Pulmonary artery endothelial cell (primary cell): Measurements from ENCODE around the gene AOPEP. TPM values are rescaled to one million over a fixed set of nuclear protein-coding genes. Genes with fewer than 3 reads are reported as not detected.
"Not testable (repeated sequence)": the region's sequence is repeated elsewhere in the genome, so short reads cannot be mapped to it uniquely, and the experiment has no call there.

Experiments
- DNase-seq: peaks from one replicate; pipeline ENCODE4 v3.0.0-alpha.2; 2011; ENCODE audit warnings: low read depth, low spot score
- total RNA-seq: library from RNA; depleted of rRNA; stranded (reverse); fragments of >200 nt; gene quantifications from 2 replicates; pipeline ENCODE4 v1.2.3, GENCODE V29; 2014

AOPEP gene
- total RNA-seq, 1 donor from 2014 or later: 19.2 TPM

GRCh38 chr9:94840738-94841137, 114.2 kb downstream of the AOPEP start:
- DNase-seq: no peak

GRCh38 chr9:94843134-94843533, 116.6 kb downstream of the AOPEP start:
- no peak for DNase-seq

- no peak for DNase-seq
Measured at GRCh38 chr9:94846739-94847138, 120.2 kb downstream of the AOPEP start.

- peak; percentile 52 for DNase-seq
Measured at GRCh38 chr9:94847486-94847885, 121.0 kb downstream of the AOPEP start.

GRCh38 chr9:94848791-94849190, 122.3 kb downstream of the AOPEP start:
- DNase-seq: not testable (repeated sequence)

GRCh38 chr9:94850540-94851434, 124.3 kb downstream of the AOPEP start:
- no peak for DNase-seq

DNA sequence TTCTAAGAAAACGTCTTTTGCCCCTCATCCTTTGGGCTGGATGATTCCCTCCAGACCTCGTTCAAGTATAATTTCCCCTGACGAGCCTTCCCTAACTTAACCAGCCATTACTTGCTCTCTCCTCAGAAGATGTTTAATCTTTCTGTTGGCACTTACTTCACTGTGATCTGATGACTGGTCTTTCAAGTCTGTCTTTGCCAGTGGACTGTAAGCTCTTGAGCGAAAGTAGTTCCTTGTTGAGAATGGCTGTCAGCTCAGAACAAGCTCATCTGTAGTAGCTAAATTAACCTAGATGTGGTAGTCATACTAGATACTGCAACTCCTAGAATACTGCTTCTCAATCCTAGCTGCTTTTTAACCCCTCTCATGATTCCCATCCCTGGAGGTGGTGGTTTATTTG, 125.0 kb downstream of the AOPEP start:
- no peak for DNase-seq

DNA sequence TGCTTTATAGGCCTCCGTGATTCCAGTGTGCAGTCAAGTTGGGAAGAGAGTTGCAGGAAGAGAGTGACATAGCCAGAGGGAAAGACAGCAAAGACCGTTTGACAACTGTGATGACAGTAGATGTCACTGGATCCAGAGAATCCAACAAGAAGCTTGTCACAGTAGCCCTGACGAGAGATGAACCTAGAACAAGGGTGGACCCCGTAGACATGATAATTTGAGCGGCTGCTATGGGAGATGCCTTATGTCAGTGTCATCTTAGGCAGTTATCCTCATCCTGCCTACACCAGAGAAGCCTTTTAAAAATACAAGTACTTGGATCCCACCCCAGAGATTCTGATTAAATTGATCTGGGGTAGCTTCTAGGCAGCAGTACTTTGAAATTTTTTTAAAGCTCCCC, 125.4 kb downstream of the AOPEP start:
- DNase-seq: no peak

GRCh38 chr9:94852373-94852772, 125.9 kb downstream of the AOPEP start:
- no peak for DNase-seq

DNA sequence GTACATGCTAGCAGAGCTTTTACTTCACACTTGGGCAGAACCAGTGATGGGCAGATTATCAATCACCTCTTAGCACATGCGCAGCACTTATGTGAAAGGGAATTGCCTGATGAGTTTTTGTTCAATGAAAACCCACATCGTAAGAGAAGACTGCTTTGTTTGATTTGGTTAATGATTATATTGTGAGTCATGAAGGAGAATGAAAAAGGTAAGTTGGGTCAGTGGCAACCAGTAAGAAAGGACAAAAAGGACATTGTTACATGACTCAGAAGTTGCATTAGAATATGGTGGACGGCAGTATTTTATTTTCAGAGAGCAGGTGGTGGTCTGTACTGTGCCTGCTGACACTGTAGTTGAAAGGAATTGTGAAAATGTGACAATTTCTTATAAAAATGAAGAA, 127.4 kb downstream of the AOPEP start:
- no peak for DNase-seq

DNA sequence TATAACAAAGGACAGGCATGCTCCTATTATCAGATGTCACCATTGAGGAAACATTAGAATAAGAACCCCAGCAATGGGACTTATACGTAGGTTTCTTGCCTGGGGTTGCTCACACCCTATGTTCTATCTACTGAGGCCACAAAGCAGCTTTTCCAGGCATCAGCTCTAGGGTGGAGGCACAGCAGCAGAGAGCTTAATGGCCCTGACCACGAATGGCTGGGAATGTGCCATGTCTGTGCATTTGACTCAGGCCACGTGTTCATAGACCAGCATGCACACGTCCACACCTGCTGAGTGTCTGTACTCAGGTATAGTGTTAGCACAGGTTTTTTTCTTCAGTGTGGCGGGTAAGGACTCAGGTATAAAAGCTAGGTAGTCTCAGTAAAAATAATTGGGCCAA, 129.4 kb downstream of the AOPEP start:
- no peak for DNase-seq

DNA sequence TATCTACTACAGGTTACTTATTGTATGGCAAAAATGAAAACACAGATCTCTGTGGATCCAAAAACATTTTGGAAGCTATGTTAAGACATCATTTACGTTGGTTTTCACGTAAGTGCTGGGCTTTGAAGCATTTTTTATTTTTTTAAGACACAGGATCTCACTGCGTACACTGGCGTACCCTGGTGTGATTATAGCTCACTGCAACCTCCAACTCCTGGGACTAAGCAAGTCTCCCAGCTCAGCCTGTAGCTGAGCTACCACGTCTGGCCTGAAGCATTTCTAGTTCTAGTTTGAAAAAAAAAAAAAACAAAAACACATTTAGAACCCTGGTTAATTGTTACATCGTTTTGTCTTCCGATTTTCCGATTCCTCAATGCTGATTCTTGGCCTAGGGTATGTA, 131.3 kb downstream of the AOPEP start:
- no peak for DNase-seq

- DNase-seq: no peak
Measured at GRCh38 chr9:94859226-94859625, 132.7 kb downstream of the AOPEP start.

DNA sequence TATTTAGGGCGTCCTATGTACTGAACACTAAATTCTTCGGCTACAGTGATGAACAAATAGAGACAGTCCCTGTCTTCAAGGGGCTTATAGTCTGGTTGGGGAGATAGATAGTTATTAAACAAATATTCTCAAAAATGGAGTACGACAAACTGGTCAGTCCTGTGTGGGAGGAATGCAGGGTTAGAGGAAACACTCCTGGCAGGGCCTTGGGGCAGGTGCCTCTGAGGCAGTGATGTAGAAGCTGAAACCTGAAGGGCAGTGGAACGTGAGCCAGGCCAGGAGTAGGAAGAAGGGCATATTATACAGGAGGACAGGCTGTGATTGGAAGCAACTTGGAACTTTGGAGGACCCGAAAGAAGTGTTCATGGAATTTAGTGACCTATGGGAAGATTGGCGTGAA, 133.4 kb downstream of the AOPEP start:
- no peak for DNase-seq

- no peak for DNase-seq
Measured at GRCh38 chr9:94860678-94861588, 134.4 kb downstream of the AOPEP start.

- no peak for DNase-seq
Measured at GRCh38 chr9:94861589-94862272, 135.2 kb downstream of the AOPEP start.

- no peak for DNase-seq
Measured at GRCh38 chr9:94864196-94864595, 137.7 kb downstream of the AOPEP start.

GRCh38 chr9:94864862-94865509, 138.5 kb downstream of the AOPEP start:
- no peak for DNase-seq

DNA sequence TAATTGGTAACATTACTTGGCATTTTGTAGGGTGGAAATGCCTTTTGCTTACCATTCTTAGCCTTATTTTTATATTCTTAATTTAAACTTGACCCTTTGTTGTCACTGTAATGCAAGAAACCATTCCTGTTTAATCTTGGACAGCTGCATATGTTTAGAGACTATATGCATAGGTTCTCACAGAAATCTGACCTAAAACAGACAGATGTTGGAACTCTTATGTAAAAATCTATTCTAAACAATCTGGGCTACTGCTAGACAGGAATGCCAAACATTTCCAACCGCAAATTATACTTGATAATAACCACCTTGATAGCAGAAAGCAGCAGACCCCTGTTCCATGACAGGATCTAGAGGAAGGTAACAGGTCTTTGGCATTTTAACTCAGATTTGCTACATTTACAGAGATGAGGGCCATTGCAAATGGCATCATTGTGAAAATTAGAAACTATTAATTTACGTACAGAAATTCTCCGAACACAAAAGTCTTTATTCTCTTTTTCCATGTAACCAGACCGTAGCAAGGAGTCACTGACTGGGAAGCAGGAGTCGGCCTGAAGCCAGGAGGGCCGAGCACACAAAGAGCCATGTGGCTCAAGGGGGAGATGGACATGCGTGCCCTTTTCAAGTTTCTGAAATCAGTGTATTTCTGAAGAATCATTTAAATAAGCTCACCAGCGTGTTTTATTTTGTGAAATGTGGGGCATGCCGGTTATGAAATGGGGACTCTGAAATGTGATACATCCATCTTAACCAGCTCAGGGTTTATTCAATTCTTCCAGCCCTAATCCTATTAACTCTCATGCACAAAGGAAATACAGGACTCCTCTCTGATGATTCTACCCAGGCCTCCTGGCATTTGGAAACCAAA, 139.3 kb downstream of the AOPEP start:
- no peak for DNase-seq

DNA sequence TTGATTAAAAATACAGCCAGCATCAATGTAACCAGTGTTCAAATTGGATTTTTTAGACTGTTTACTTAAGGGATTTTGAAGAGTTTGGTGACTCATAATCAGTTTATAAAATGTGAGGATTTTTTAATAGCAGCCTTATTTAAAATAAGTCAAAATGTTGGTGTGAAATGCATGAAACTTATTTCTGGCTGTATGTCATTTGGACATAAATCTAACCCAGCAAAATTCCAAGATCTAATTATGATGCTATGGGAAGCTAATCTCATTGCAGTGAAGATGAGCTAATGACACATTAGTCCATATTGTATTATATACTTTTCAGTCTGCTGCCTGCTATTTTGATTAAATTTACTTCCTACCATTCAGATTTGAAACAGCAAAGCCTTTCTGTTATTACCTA, 140.3 kb downstream of the AOPEP start:
- DNase-seq: no peak
